AG09319 (cell line): ENCODE results near the gene FARS2.

Experiments
- DNase-seq: peaks from one replicate; pipeline ENCODE4 v3.0.0-alpha.2; 2010; ENCODE audit warnings: low read depth; ENCODE audit errors: extremely low read depth
- CTCF ChIP-seq: IDR thresholded peaks from 2 replicates; pipeline ENCODE4 v1.5.1; 2011; ENCODE audit warnings: low read depth, mild to moderate bottlenecking, inconsistent platforms, low read length, moderate library complexity

Gene FARS2

GRCh38 chr6:5520796-5521195, 259.5 kb downstream of the FARS2 start:
- no peak for DNase-seq
- no peak for TF ChIP-seq CTCF

- DNase-seq = no peak
- TF ChIP-seq CTCF = no peak
Observed at GRCh38 chr6:5521322-5521721, 260.0 kb downstream of the FARS2 start.

GRCh38 chr6:5522147-5522546, 260.8 kb downstream of the FARS2 start:
- no peak for DNase-seq
- no peak for TF ChIP-seq CTCF

GRCh38 chr6:5524110-5524509, 262.8 kb downstream of the FARS2 start:
- DNase-seq = no peak
- TF ChIP-seq CTCF = no peak

- TF ChIP-seq CTCF = no peak
- DNase-seq = peak; percentile 49
Observed at GRCh38 chr6:5525209-5525608, 263.9 kb downstream of the FARS2 start.

- DNase-seq = no peak
- TF ChIP-seq CTCF = no peak
Observed at GRCh38 chr6:5529015-5529414, 267.7 kb downstream of the FARS2 start.

GRCh38 chr6:5529733-5530132, 268.4 kb downstream of the FARS2 start:
- DNase-seq = no peak
- TF ChIP-seq CTCF = no peak
